ENCODE results near the gene IGFL1.
"Not testable (repeated sequence)": the region's sequence is repeated elsewhere in the genome, so short reads cannot be mapped to it uniquely, and the experiment has no call there.

IGFL1 gene

GRCh38 chr19:46202426-46202825, 27.1 kb upstream of the IGFL1 start:
- DNase-seq (ENCODE audit: low read depth) = no peak

DNA sequence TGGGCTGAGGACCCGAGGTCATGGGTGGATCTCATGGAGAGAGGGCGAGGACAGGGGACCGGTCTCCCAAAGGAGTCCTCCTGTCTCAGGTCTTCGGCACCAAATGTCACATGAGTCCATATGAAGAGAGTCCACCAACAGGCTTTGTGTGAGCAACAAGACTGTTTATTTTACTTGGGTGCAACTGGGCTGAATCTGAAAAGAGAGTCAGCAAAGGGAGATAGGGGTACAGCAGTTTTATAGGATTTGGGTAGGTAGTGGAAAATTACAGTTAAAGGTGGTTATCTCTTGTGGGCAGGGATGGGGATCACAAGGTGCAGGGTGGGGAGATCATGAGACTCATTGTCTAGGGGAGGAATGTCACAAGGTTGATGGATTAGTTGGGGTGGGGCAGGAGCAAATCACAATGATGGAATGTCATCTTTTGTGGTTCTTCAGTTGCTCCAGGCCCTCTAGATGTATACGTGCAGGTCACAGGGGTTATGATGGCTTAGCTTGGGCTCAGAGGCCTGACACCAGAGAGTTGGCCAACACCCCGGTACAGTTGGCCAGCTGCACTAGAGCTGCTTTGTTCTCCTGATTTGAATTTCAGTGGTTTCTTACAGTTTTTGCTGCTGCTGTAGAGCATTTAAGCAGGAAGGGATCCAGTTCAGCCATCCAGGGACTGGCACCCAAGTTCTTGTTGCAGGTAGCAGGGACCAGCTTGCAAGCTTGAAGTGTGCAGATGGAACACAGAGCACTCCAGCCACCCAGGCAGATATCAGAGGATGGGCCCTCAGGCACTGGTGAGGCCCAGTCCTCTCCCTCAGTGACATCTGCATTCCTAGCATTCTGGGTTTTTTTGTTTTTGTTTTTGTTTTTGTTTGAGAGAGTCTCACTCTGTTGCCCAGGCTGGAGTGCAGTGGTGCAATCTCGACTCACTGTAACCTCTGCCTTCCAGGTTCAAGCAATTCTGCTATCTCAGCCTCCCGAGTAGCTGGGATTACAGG, 26.4 kb upstream of the IGFL1 start:
- no peak for DNase-seq (ENCODE audit: low read depth)

- DNase-seq (ENCODE audit: low read depth) = no peak
Observed at GRCh38 chr19:46204008-46204407, 25.5 kb upstream of the IGFL1 start.

- DNase-seq (ENCODE audit: low read depth) = no peak
Observed at GRCh38 chr19:46205183-46205984, 24.2 kb upstream of the IGFL1 start.

DNA sequence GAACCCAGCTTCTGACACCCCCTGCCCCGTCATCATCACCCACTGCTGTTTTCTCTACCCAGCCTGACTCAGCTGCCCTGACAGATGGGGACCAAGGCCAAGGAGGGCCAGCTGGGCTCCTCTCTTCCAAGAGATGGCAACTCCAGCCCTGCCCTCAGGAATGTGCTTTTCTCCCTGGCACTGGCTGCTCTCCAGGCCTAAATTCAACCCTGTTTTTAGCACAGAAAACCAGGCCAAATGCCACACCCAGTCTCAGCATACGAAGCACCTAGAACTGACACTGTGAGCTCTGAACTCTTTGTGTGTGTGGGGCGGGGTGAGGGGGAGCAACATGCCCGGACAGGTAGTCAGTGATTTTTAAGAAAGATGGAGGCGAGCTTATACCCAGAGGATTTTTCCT, 23.4 kb upstream of the IGFL1 start:
- DNase-seq (ENCODE audit: low read depth) = no peak

DNA sequence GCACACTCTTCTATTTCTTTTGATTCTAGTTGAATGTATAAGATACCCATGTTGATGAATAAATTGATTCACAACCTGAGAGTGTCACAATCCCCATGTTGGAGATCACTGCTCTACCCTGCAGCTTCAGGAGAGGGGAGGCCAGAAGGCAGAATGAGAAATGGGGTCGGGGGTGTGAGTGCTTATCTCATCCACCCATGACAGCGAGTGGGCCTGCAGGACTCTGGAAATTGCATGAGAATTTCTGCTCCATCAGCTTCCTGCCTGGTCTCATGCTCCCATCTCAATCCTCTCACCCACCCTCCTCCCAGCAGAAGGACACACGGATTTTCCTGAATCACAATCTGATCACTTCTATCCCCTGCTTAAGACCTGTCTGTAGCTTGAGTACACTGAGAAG, 22.9 kb upstream of the IGFL1 start:
- no peak for DNase-seq (ENCODE audit: low read depth)

- DNase-seq (ENCODE audit: low read depth) = not testable (repeated sequence)
Observed at GRCh38 chr19:46207858-46208257, 21.7 kb upstream of the IGFL1 start.

DNA sequence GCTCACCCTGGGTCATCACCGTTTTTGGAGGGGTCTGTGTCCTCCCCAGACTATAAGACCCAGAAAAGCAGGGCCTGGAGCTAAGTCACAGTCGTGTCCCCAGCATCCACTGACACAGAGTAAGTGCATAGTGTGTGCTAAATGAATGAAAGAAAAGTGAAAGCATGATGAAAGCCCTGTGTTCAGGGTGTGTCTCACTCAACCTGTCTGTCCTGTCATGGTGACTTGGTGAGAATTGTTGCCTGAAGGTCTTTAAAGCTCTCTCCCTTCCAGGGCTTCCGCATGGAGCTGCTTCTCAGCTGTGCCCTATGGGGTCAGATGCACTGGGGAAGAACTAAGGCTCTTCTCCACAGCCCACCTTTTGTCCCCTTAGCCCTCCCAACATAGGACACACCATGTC, 20.5 kb upstream of the IGFL1 start:
- no peak for DNase-seq (ENCODE audit: low read depth)

GRCh38 chr19:46209472-46209871, 20.1 kb upstream of the IGFL1 start:
- DNase-seq (ENCODE audit: low read depth) = no peak

DNA sequence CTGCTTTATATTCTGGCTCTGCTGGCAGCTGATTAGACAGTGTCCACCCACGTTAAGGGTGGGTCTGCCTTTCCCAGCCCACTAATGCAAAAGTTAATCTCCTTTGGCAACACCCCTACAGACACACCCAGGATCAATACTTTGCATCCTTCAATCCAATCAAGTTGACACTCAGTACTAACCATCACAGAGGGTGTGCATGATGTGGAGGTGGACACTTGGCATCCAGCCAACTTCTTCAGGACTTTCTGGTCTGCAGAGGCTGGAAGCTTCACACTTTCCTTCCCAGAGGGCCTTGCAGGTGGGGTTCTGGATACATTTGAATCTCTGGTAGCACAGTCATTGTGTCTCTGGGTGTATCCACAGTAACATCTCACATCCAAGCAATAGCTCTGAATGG, 18.9 kb upstream of the IGFL1 start:
- DNase-seq (ENCODE audit: low read depth) = no peak

- no peak for DNase-seq (ENCODE audit: low read depth)
Observed at GRCh38 chr19:46211201-46211881, 18.2 kb upstream of the IGFL1 start.

DNA sequence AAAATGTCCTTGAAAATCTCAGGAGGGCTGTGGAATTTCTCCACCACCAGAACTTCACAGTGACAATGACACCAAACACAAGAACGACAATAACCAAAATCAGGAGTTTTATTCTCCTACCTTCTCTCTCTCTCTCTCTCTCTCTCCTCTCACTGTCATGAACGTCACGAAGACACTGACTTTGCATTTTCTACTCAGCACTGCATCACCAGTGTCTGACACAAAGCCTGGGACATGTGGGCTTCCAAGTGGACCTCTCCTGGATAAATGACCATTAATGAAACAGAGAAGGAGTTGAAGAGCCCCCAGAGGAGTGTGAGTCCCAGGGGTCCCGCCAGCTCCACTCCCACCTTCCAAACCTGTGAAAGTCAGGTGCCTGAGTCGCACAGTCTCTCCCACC, 16.9 kb upstream of the IGFL1 start:
- not testable (repeated sequence) for DNase-seq (ENCODE audit: low read depth)

DNA sequence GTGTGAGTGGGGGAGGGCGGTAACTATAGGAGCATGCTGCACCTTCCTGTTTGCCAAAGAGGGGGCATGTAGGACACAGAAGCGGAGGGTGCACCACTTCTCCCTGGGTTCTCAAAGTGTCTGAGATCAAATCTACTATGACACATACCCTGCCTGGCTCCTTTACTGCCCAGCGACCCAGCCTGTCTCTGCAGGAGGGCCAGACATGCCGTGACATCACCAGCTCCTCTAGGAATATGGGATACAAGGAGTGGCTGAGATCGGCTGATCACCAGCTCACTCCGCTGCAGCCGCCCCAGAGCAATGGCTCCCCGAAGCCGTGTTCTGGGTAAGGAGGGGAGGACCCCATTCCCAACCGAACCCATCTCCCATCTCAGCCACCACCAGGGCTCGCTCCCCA, 16.4 kb upstream of the IGFL1 start:
- no peak for DNase-seq (ENCODE audit: low read depth)

DNA sequence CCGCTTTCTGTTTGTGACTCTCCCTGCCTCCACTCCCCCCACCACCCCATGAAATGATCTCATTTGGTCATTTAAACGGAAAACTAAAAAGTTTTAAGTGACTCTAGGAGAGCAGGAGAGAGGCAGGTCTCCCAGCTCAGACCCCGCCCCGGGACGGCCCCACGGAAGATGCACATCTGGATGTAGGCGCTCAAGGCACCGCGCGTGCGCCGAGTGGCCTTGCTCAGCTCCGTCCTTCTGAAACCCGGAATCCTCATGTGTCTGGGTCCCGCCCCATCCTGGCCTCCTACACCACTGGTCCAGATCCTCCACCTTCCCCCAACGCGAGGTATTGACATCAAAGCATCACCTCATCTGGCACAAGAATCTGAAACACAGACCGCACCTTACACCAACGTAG, 15.7 kb upstream of the IGFL1 start:
- DNase-seq (ENCODE audit: low read depth) = no peak

- DNase-seq (ENCODE audit: low read depth) = no peak
Observed at GRCh38 chr19:46216612-46217011, 12.9 kb upstream of the IGFL1 start.

DNA sequence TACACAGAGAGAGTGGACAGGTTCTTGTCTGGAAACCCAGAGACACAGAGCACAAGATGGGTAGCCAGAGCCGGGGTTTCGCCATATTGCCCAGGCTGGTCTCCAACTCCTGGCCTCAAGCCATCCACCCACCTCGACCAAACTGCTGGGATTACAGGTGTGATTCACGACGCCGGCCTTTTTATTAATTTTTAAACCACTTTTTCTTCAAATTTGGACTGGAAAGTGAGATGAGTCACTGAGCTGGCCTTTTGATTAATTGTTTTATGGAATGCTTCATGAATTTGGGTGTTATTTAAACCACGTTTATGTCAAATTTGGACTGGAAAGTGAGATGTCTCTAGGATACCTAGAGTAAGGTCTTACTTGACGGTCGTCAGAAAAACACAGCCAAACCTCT, 12.1 kb upstream of the IGFL1 start:
- DNase-seq (ENCODE audit: low read depth) = no peak

- no peak for DNase-seq (ENCODE audit: low read depth)
Observed at GRCh38 chr19:46218160-46218559, 11.4 kb upstream of the IGFL1 start.

DNA sequence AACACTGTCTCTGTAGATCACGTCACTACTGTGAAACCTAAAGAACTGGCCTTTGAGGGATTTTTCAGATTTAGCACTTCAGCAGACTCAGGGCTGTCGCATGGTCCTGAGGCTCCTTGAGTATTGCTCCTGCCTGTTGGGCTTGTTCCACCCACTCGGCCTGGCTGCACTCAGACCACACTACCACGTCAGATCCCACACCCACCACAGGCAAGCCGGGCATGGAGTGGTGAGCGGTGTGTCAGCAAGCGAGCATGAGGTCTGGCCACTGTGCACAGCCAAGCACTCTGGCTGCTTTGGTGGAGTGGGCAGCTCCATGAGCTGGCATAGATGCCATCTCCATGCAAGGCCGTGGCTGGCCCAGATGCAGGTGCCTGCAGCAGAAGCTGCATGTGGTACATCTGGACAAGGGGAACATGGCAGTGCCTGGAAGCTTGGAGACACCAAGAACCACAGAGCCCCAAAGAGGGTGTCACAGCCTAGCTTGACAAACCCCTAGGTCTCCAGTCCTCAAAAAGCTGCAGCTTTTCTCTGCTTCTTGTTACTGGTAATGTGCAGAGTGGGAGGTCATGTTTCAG, 9.4 kb upstream of the IGFL1 start:
- no peak for DNase-seq (ENCODE audit: low read depth)

DNA sequence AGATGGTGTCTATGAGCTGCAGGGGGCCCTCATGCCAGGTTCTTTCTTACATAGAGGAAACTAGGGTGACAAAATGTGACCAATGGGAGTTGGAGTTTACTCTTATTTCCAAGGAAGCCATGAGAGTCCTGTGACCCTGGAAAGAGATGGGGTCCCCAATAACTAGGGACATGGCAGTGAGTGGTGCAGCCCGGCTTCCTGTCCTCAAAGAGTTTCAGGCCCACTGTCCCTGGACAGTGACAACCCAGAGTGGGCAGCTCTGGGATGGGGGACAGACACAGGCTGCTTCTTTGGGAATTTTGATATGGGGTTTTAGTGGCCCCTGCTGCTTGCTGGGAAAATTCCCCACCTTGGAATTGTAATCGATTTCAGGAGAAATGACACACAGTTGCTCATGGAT, 8.4 kb upstream of the IGFL1 start:
- DNase-seq (ENCODE audit: low read depth) = no peak

DNA sequence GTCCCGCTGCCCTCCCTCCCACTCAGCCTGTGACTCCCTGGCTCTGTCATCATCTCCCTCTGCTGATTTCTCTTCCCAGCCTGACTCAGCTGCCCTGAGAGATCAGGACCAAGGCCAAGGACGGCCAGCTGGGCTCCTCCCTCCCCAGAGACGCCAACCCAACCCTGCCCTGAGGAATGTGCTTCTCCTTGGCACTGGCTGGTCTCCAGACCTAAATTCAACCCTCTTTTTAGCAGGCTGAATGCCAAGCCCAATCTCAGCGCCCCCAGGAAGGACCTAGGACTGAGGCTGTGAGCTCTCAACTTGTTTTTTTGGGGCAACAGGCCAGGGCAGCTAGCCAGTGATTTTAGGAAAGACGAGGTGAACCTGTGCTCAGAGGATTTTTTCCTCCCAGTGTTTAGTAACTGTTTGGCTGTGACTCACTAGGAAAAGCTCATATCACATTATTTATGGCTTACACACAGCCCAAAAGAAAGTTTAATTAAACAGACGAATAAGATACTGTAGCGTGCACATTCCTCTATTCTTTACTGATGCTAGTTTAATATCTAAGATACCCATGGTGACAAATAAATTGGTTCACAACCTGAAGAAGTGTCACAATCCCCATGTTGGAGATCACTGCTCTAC, 7.4 kb upstream of the IGFL1 start:
- DNase-seq (ENCODE audit: low read depth) = no peak

GRCh38 chr19:46223787-46224186, 5.8 kb upstream of the IGFL1 start:
- DNase-seq (ENCODE audit: low read depth) = not testable (repeated sequence)

DNA sequence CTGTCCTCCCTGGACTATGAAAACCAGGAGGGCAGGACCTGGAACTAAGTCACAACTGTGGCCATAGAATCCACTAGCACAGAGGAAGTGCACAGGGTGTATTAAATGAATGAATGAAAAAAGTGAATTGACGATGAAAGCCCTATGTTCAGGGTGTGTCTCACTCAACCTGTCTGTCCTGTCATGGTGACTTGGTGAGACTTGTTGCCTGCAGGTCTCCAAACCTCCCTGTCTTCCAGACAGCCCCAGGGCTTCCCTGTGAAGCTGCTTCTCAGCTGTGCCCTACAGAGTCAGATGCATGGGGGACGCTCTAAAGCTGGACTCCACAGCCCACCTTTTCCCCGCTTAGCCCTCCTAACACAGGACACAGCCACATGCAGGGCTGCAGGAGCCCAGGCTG, 4.8 kb upstream of the IGFL1 start:
- no peak for DNase-seq (ENCODE audit: low read depth)
